NCI-H1436 treated with DMSO at 0.1 percent for 48 hours (cell line): ENCODE measurements around the gene SPAG5.
"Not testable (repeated sequence)": the region's sequence is repeated elsewhere in the genome, so short reads cannot be mapped to it uniquely, and the experiment has no call there.

ENCODE experiments used
- DNase-seq: peaks from one replicate; lab custom pipeline; 2025; lab: John Stamatoyannopoulos, UW

The SPAG5 gene

GRCh38 chr17:28612936-28613872, 14.4 kb upstream of the SPAG5 start:
- DNase-seq, result peak; percentile 3

- no peak for DNase-seq
Observed at GRCh38 chr17:28612531-28612930, 13.7 kb upstream of the SPAG5 start.

GRCh38 chr17:28610376-28610775, 11.6 kb upstream of the SPAG5 start:
- DNase-seq, result no peak

GRCh38 chr17:28604031-28604430, 5.2 kb upstream of the SPAG5 start:
- not testable (repeated sequence) for DNase-seq

DNA sequence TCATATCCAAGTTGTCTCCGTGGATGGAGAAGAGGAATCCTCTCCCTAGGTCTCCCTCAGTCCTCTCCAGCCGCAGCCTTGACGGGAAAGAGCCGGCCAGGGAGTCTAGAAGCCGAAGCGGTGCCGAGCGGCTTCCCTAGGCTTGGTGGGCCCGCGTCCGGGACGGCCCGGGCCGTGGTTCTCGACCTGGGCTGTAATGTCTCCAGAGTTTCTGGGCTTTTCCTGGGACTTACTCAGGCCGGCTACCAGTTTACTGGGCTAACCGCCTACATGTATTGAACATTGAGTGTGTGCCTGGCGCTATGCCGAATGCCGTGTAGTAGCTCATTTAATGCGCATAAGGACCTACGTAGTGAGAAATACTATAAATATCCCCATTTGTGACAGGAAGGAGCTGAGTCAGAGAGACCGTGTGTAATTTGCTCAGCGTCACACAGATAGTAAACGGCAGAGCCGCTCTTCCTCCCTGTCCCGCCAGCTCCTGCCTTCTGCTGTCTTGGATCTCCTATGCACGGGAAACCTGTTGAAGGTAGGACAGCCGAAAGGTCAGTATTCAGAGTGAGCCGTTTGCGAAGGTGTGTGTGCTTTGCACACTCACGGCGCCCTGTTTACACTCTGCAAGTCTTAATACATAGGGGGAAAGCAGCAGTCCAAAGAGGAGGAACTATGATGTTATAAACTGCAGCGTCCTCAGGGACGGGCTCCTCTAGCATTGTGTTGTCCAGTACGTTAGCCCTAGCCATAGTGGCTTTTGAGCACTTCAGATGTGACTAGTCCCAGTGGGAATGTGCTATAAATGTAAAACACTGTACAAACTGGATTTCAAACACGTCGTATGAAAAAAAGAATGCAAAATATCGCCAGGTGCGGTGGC, 723 bp upstream of the SPAG5 start:
- DNase-seq, result peak; percentile 37

DNA sequence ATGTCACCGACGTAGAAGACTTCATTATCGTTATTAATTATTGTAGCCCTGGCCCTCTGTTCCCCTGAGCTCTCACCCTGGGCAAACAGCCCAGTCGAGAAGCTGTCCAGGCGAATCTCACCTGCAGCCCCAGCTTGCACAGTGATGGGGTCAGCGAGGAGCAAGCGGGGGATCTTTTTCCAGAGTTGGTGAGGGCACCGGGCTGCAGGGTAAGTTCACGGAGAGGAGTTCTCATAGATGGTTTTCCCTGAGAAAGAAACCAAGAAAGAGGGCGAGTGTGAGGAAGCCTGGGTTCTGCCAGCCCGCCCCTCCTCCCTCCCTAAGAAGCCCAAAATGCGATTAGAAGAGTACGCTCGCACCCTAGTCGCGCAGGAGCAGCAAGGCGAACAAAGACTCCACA, 436 bp downstream of the SPAG5 start:
- DNase-seq, result no peak

GRCh38 chr17:28597606-28598383, 1.0 kb downstream of the SPAG5 start:
- no peak for DNase-seq

DNA sequence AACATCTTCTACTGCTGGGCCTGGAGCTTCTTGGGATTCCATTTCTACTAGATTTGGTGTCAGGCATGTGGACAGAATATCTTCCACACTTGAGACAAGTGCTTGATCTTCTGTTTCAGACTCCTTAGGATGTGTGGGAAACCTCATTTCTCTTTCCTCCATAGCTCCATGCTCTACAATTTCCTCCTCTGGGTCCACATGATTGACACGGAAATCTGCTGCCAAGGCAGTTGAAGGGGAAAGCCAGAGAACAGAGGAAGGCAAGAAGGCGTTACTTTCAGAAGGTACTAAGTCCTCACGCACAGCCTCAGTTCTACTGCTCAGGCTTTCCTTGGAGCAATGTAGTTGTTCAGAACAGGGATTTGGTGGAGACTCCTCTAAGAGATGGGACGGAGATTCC, 6.6 kb downstream of the SPAG5 start:
- no peak for DNase-seq

- DNase-seq, result no peak
Observed at GRCh38 chr17:28585851-28586250, 13.0 kb downstream of the SPAG5 start.

DNA sequence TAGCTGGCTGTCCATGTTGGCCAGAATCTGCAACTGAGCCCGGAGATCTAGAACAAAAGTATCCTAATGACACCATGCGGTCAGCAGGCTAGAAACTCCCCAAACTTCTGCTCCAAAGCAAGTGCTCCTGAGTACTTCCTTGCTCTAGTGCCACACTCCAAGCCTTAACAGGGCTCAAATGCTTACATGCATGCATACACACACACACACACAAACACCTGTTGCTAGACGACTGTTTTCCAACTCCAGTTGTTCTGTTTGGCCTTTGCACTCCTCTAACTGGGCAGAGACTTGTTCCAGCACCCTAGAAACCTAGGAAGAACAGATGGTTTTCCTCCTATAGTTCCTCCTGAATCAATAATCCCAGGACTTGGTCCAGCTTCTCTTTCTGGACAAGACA, 14.4 kb downstream of the SPAG5 start:
- no peak for DNase-seq

GRCh38 chr17:28582513-28582912, 16.3 kb downstream of the SPAG5 start:
- no peak for DNase-seq

DNA sequence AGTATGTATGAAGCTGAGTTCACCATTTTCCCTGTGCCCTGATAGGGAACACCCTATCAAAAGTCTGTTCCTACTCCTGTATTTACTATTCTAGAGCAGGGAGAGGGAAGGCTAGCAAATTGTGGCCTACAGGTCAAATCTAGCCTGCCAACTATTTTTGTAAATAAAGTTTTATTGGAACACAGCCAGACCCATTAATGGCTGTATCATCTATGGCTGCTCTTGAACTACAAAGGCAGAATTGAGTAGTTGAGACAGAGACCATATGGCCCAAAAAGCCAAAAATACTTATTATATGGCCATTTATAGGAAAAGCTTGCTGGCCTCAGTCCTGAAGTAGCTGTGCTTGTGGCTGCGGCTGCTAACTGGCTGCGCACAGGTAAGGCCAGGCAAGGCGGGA, 17.9 kb downstream of the SPAG5 start:
- no peak for DNase-seq

GRCh38 chr17:28579526-28579925, 19.3 kb downstream of the SPAG5 start:
- no peak for DNase-seq

- no peak for DNase-seq
Observed at GRCh38 chr17:28578246-28579195, 20.3 kb downstream of the SPAG5 start.

- no peak for DNase-seq
Observed at GRCh38 chr17:28577466-28577824, 21.4 kb downstream of the SPAG5 start.

DNA sequence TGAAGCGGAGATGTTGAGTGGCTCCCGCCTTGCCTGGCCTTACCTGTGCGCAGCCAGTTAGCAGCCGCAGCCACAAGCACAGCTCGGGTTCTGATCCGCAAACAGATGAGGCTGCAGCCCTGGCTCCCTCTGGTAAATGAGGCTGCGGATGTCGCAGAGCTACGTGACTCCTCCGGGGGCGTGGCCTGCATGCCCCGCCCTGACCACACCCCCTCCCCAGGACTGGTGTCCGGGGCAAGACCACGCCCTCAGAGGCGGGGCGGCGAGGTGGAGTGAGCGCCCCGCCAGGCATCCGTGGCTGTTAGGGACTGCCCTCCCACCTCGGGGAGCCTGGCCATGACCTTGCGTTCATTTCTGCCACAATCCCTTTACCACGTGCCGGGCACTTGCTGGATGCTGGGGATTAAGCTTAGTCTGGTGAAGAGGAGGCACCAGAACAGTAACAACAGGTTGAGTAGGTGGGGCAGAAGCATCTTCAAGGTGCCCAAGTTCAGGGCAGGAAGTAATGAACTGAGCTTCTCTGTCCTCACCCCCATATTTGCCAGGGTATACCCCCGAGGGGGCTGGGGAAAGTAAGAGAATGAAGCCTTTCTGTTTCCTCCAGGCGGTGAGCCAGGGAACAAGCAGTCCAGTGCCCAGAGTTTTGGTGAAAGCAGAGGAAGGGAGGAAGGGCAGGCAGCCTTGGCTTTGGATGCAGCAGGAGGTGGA, 21.9 kb downstream of the SPAG5 start, which contains the start of gene ALDOC:
Gene ALDOC (minus strand): TSS at position 138 of the 708 bp plus-strand sequence. CDS start 1,363 bp downstream, outside the sequence.
- peak; percentile 95 for DNase-seq

DNA sequence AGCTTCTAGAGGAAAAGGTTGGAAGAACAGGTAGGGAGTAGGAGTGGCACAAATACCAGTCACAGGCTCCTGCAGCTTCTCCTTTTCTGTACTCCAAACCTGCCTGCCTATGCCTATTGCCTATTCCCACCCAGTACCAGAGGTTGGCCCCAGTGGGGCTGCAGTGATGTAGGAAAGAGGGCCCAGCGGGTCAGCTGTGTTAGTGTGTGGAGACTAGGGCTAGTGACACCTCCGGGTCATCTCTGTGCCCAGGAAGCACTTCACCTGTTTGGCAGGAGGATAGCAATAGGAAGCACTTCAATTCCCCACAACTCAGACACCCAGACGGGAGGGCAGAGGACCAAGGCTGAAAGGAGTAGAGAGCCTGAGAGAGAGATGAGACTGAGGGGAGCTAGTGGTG, 22.8 kb downstream of the SPAG5 start:
- DNase-seq, result not testable (repeated sequence)

GRCh38 chr17:28575126-28575795, 23.6 kb downstream of the SPAG5 start:
- no peak for DNase-seq

DNA sequence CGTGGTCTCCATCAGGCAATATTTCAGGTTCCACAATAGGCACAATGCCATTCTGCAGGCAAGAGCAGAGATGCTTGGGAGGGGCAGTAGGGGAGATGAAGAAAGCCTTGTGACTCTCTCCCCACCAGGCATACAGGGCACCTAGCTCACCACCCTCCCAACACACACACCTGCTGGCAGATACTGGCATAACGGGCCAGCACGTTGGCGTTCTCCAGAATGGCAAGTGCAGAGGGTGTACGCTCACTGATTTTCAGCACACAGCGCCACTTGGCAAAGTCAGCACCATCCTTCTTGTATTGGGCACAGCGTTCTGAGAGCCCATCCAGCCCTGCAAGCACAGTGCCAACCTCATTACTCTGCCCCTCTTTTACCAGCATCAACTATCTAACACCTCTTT, 24.3 kb downstream of the SPAG5 start:
- no peak for DNase-seq
